Hindlimb muscle (tissue), 1 donor: Measurements from ENCODE around the gene CPLX4. TPM values are rescaled to one million over a fixed set of nuclear protein-coding genes. Genes with fewer than 3 reads are reported as not detected.

Source experiments
- DNase-seq: peaks from one replicate; pipeline ENCODE4 v3.0.0-alpha.2; 2013
- polyA plus RNA-seq: library from polyadenylated mRNA; unstranded; fragments of 120-200 nt; gene quantifications from one replicate; pipeline ENCODE4 v1.2.1, GENCODE V29; 2013; ENCODE audit not compliant: insufficient read length

CPLX4 gene
- polyA plus RNA-seq, 1 donor: not detected

GRCh38 chr18:59306640-59307039 lies 11.8 kb downstream of the CPLX4 start:
- no peak for DNase-seq

- no peak for DNase-seq
These were observed 13.2 kb downstream of the CPLX4 start for GRCh38 chr18:59305295-59305694.

GRCh38 chr18:59303656-59304195 lies 14.7 kb downstream of the CPLX4 start:
- DNase-seq: no peak

- DNase-seq: no peak
These were observed 15.4 kb downstream of the CPLX4 start for GRCh38 chr18:59303006-59303405.

- DNase-seq: no peak
These were observed 16.5 kb downstream of the CPLX4 start for GRCh38 chr18:59301929-59302328.

- no peak for DNase-seq
These were observed 17.7 kb downstream of the CPLX4 start for GRCh38 chr18:59300676-59301285.

- DNase-seq: no peak
These were observed 19.6 kb downstream of the CPLX4 start for GRCh38 chr18:59298871-59299270.

- no peak for DNase-seq
These were observed 25.1 kb downstream of the CPLX4 start for GRCh38 chr18:59293317-59293716.

- DNase-seq: no peak
These were observed 32.1 kb downstream of the CPLX4 start for GRCh38 chr18:59286341-59286740.

- no peak for DNase-seq
These were observed 36.1 kb downstream of the CPLX4 start for GRCh38 chr18:59282341-59282740.

- DNase-seq: no peak
These were observed 38.7 kb downstream of the CPLX4 start for GRCh38 chr18:59279722-59280121.

- no peak for DNase-seq
These were observed 39.3 kb downstream of the CPLX4 start for GRCh38 chr18:59279193-59279592.

- DNase-seq: no peak
These were observed 39.7 kb downstream of the CPLX4 start for GRCh38 chr18:59278793-59279192.

- DNase-seq: no peak
These were observed 42.4 kb downstream of the CPLX4 start for GRCh38 chr18:59276047-59276446.

GRCh38 chr18:59275406-59275949 lies 43.0 kb downstream of the CPLX4 start:
- no peak for DNase-seq

GRCh38 chr18:59274533-59274928 lies 43.9 kb downstream of the CPLX4 start:
- DNase-seq: no peak

- no peak for DNase-seq
These were observed 44.5 kb downstream of the CPLX4 start for GRCh38 chr18:59273759-59274532.

GRCh38 chr18:59272891-59273758 lies 45.3 kb downstream of the CPLX4 start, which contains the start of gene RAX:
Gene RAX, minus strand, starts transcription at chr18:59273454. Its CDS starts 248 bp downstream, at chr18:59273206.
- DNase-seq: no peak

- no peak for DNase-seq
These were observed 46.1 kb downstream of the CPLX4 start for GRCh38 chr18:59272221-59272888.

GRCh38 chr18:59271606-59272220 lies 46.7 kb downstream of the CPLX4 start:
- no peak for DNase-seq

GRCh38 chr18:59270689-59271257 lies 47.7 kb downstream of the CPLX4 start:
- no peak for DNase-seq
